ENCODE data around the gene ZNF12.

DNA sequence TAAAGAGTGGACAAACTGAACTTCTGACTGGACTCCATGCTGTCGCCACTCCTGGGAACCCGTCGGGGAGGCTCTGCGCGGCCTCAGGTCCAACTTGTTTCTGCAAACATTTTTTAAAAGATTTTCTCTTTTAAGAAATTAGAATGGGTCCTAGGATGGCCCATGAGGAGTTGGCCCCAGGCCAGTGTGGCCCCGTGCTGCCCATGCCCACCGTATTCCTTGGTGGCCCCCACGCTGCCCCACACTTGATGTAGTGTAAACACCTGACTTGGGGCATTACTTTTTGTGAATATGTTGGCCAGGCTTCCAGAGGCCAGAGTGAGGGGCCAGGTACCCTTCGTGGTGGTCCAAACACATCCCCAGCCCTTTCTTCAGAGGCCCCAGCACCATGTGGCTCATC lies 50.3 kb downstream of the ZNF12 start:
- TF ChIP-seq, protein P1, sequence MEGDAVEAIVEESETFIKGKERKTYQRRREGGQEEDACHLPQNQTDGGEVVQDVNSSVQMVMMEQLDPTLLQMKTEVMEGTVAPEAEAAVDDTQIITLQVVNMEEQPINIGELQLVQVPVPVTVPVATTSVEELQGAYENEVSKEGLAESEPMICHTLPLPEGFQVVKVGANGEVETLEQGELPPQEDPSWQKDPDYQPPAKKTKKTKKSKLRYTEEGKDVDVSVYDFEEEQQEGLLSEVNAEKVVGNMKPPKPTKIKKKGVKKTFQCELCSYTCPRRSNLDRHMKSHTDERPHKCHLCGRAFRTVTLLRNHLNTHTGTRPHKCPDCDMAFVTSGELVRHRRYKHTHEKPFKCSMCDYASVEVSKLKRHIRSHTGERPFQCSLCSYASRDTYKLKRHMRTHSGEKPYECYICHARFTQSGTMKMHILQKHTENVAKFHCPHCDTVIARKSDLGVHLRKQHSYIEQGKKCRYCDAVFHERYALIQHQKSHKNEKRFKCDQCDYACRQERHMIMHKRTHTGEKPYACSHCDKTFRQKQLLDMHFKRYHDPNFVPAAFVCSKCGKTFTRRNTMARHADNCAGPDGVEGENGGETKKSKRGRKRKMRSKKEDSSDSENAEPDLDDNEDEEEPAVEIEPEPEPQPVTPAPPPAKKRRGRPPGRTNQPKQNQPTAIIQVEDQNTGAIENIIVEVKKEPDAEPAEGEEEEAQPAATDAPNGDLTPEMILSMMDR (IDR thresholded peaks at IDR 0.05) = no peak
- no peak for TF ChIP-seq POLR2A (IDR thresholded peaks at IDR 0.05; ENCODE audit: low read depth)
- no peak for TF ChIP-seq EP300 (IDR thresholded peaks at IDR 0.05)
